SK-N-SH (cell line): ENCODE results near the gene KLK5. TPM values are rescaled to one million over a fixed set of nuclear protein-coding genes. Genes with fewer than 3 reads are reported as not detected.

ENCODE experiments used
- CTCF ChIA-PET: fragments of 300-600, 350-600 bp; formaldehyde crosslinking; extraction: SDS; loops from one replicate; lab custom pipeline; 2021; lab: Yijun Ruan, JAX
- POLR2A ChIA-PET: fragments of 350-600 bp; sonication (Branson Sonifier 250); formaldehyde crosslinking; extraction: SDS; loops from one replicate; lab custom pipeline; 2020; ENCODE audit warnings: antibody characterized with exemption, inconsistent platforms; lab: Yijun Ruan, JAX
- DNase-seq: peaks from one replicate; pipeline ENCODE4 v3.0.0; 2012
- H2AFZ ChIP-seq: fragments of 200-600 bp; sonication (generic); 2 replicates; pipeline ENCODE4 v1.8.1; 2016; ENCODE audit warnings: antibody characterized with exemption, mild to moderate bottlenecking, low read depth
- H3F3A ChIP-seq: fragments of 200-600 bp; sonication (generic); replicated peaks from 2 replicates; pipeline ENCODE3; 2016; ENCODE audit warnings: antibody characterized with exemption, mild to moderate bottlenecking; ENCODE audit not compliant: insufficient read depth
- H3K27ac ChIP-seq, 2 experiments: fragments of 200-500 bp in 1 of 2; fragments of 200-600 bp in 1 of 2; sonication (Bioruptor generic) in 1 of 2; sonication (generic), shearing (Covaris generic) in 1 of 2; 2 replicates each; pipeline versions ENCODE4 v1.5.1 to v1.6.1; 2014 to 2016; ENCODE audit warnings: low read depth in 2 of 2, inconsistent platforms in 1 of 2, low read length in 1 of 2, mild to moderate bottlenecking in 1 of 2, mixed read lengths in 1 of 2
- H3K27me3 ChIP-seq: fragments of 200-600 bp; sonication (generic), shearing (Covaris generic); 2 replicates; pipeline ENCODE4 v1.6.1; 2016; ENCODE audit warnings: mixed run types; ENCODE audit not compliant: insufficient read depth
- H3K36me3 ChIP-seq, 2 experiments: fragments of 200-500 bp in 1 of 2; fragments of 200-600 bp in 1 of 2; sonication (Bioruptor generic) in 1 of 2; sonication (generic) in 1 of 2; replicated peaks in 1 of 2; 2 replicates each; pipeline versions ENCODE3 to v1.5.1; 2014 to 2016; ENCODE audit warnings: low read length in 1 of 2, mild to moderate bottlenecking in 1 of 2; ENCODE audit not compliant: insufficient read depth in 2 of 2, control insufficient read depth in 1 of 2
- H3K4me1 ChIP-seq, 2 experiments: fragments of 200-500 bp in 1 of 2; fragments of 200-600 bp in 1 of 2; sonication (Bioruptor generic) in 1 of 2; sonication (generic), shearing (Covaris generic) in 1 of 2; 2 replicates each; pipeline versions ENCODE4 v1.5.1 to v1.6.1; 2014 to 2016; ENCODE audit warnings: low read depth in 1 of 2, low read length in 1 of 2, mixed run types in 1 of 2; ENCODE audit not compliant: insufficient read depth in 2 of 2, control insufficient read depth in 1 of 2
- H3K4me2 ChIP-seq: fragments of 200-600 bp; sonication (generic), shearing (Covaris generic); 2 replicates; pipeline ENCODE4 v1.6.1; 2017; ENCODE audit warnings: mixed run types
- H3K4me3 ChIP-seq, 2 experiments: fragments of 200-500 bp in 1 of 2; fragments of 200-600 bp in 1 of 2; sonication (Bioruptor generic) in 1 of 2; sonication (generic), shearing (Covaris generic) in 1 of 2; 2 replicates each; pipeline versions ENCODE4 v1.5.1 to v1.8.1; 2014 to 2016; ENCODE audit warnings: low read depth in 2 of 2, inconsistent platforms in 1 of 2, low read length in 1 of 2, mild to moderate bottlenecking in 1 of 2, mixed read lengths in 1 of 2, moderate library complexity in 1 of 2
- H3K79me2 ChIP-seq: fragments of 200-600 bp; sonication (generic); 2 replicates; pipeline ENCODE4 v1.8.1; 2017; ENCODE audit warnings: mild to moderate bottlenecking; ENCODE audit not compliant: insufficient read depth
- H3K9ac ChIP-seq: fragments of 200-600 bp; sonication (generic); 2 replicates; pipeline ENCODE4 v1.6.1; 2017; ENCODE audit warnings: mixed run types
- H3K9me2 ChIP-seq: fragments of 200-600 bp; sonication (generic); 2 replicates; pipeline ENCODE4 v1.6.1; 2017; ENCODE audit warnings: mixed run types
- H3K9me3 ChIP-seq: fragments of 200-600 bp; sonication (generic); 2 replicates; pipeline ENCODE4 v1.6.1; 2017; ENCODE audit warnings: mixed run types, mild to moderate bottlenecking, moderate library complexity
- H4K20me1 ChIP-seq: fragments of 200-600 bp; sonication (generic); 2 replicates; pipeline ENCODE4 v1.6.1; 2017; ENCODE audit warnings: mild to moderate bottlenecking, mixed run types; ENCODE audit not compliant: insufficient read depth
- CHD2 ChIP-seq: fragments of 150-350 bp; IDR thresholded peaks from 2 replicates; pipeline ENCODE4 v1.6.1; 2018; ENCODE audit warnings: low read length; ENCODE audit not compliant: partially characterized antibody
- ELF1 ChIP-seq: IDR thresholded peaks from 2 replicates; pipeline ENCODE4 v1.4.0; 2012
- EP300 ChIP-seq, 2 experiments: IDR thresholded peaks; 2 replicates each; pipeline versions ENCODE4 v1.4.0 to v1.6.1; 2012; ENCODE audit warnings: borderline replicate concordance in 1 of 2, low read depth in 1 of 2, low read length in 1 of 2
- FOSL2 ChIP-seq: IDR thresholded peaks from 2 replicates; pipeline ENCODE4 v1.4.0; 2012; ENCODE audit warnings: low read depth, mild to moderate bottlenecking, moderate library complexity, borderline replicate concordance
- FOXJ3 ChIP-seq: sonication (generic); formaldehyde crosslinking; IDR thresholded peaks from 2 replicates; pipeline ENCODE4 v1.5.1; 2020; ENCODE audit warnings: mild to moderate bottlenecking, missing genetic modification reagents
- FOXM1 ChIP-seq: IDR thresholded peaks from 2 replicates; pipeline ENCODE4 v1.4.0; 2012; ENCODE audit warnings: low read depth, mild to moderate bottlenecking
- MAX ChIP-seq: IDR thresholded peaks from 2 replicates; pipeline ENCODE4 v1.4.0; 2012; ENCODE audit warnings: low read depth
- MXI1 ChIP-seq: IDR thresholded peaks from 2 replicates; pipeline ENCODE4 v1.6.1; 2012; ENCODE audit warnings: mild to moderate bottlenecking, low read depth, low read length, improper control_type of control experiment
- NFIC ChIP-seq: IDR thresholded peaks from 2 replicates; pipeline ENCODE4 v1.4.0; 2012; ENCODE audit warnings: borderline replicate concordance
- PBX3 ChIP-seq: IDR thresholded peaks from 2 replicates; pipeline ENCODE4; 2012
- RAD21 ChIP-seq: IDR thresholded peaks from 2 replicates; pipeline ENCODE4 v1.6.1; 2012; ENCODE audit warnings: mild to moderate bottlenecking, low read length
- RCOR1 ChIP-seq: fragments of 150-350 bp; IDR thresholded peaks from 2 replicates; pipeline ENCODE4 v1.6.1; 2017; ENCODE audit warnings: antibody characterized with exemption, low read length
- REST ChIP-seq: IDR thresholded peaks from 2 replicates; pipeline ENCODE4 v1.6.1; 2012; ENCODE audit warnings: mild to moderate bottlenecking, low read depth, low read length, moderate library complexity
- SIN3A ChIP-seq: IDR thresholded peaks from 2 replicates; pipeline ENCODE4 v1.6.1; 2012; ENCODE audit warnings: low read depth, mild to moderate bottlenecking, low read length, moderate library complexity, borderline replicate concordance
- SMC3 ChIP-seq: IDR thresholded peaks from 2 replicates; pipeline ENCODE4 v1.6.1; 2012; ENCODE audit warnings: low read depth, low read length, improper control_type of control experiment
- TAF1 ChIP-seq: IDR thresholded peaks from 2 replicates; pipeline ENCODE4 v1.6.1; 2012; ENCODE audit warnings: low read depth, mild to moderate bottlenecking, low read length, moderate library complexity, borderline replicate concordance
- YY1 ChIP-seq: IDR thresholded peaks from 2 replicates; pipeline ENCODE4 v1.4.0; 2012; ENCODE audit warnings: low read depth, mild to moderate bottlenecking
- ZBTB33 ChIP-seq: IDR thresholded peaks from 2 replicates; pipeline ENCODE4 v1.4.0; 2012; ENCODE audit warnings: low read depth, borderline replicate concordance
- WGBS: methylation state at CpG from one replicate; pipeline ENCODE4 v1.1.6; 2017; ENCODE audit warnings: low lambda C conversion rate; 5-methylcytosine and 5-hydroxymethylcytosine counted together
- polyA plus RNA-seq, 3 experiments: library from polyadenylated mRNA; depleted of rRNA; stranded (reverse); fragments of >200 nt; gene quantifications; 2 replicates each; pipeline ENCODE4 v1.2.3, GENCODE V29; 2012
- TF ChIP-seq, protein P1 (sequence below): IDR thresholded peaks from 2 replicates; pipeline ENCODE4 v1.4.0; 2012; ENCODE audit warnings: low read depth, borderline replicate concordance
- TF ChIP-seq, protein P2 (sequence below): fragments of 150-350 bp; IDR thresholded peaks from 2 replicates; pipeline ENCODE4 v1.6.1; 2016; ENCODE audit warnings: mild to moderate bottlenecking, low read depth, low read length

Gene KLK5
- polyA plus RNA-seq, 1 of the 3 experiments (the other 2 are of a cell fraction) = not detected

- DNase-seq = no peak
- WGBS = 3% methylated on average over 2 of the region's 2 CpGs
- no peak overlapping the region for H3K27ac ChIP-seq
- H3K4me1 ChIP-seq = no peaks in the 10 kb centered on the region
- no peak overlapping the region for H2AFZ ChIP-seq
- ChIA-PET CTCF (interaction anchor here (2.7 to 3.8 kb wide), 2 partner anchors 10 to 17 kb away, joined by 11 to 16 read pairs; no protein-coding TSS in a partner anchor), POLR2A (no interaction called here)
- no peak for TF ChIP-seq FOXM1
- TF ChIP-seq SIN3A = no peak
- TF ChIP-seq, protein P1, sequence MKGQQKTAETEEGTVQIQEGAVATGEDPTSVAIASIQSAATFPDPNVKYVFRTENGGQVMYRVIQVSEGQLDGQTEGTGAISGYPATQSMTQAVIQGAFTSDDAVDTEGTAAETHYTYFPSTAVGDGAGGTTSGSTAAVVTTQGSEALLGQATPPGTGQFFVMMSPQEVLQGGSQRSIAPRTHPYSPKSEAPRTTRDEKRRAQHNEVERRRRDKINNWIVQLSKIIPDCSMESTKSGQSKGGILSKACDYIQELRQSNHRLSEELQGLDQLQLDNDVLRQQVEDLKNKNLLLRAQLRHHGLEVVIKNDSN = no peak
- no peak for TF ChIP-seq CHD2
- TF ChIP-seq PBX3 = no peak
- no peak for TF ChIP-seq FOSL2
- no peak for TF ChIP-seq RCOR1
- no peak for TF ChIP-seq ZBTB33
- TF ChIP-seq MAX = no peak
- no peak for TF ChIP-seq YY1
- no peak for TF ChIP-seq FOXJ3
- TF ChIP-seq TAF1 = no peak
- no peak for TF ChIP-seq SMC3
- no peaks in the 10 kb centered on the region for H3K36me3 ChIP-seq
- no peaks in the 10 kb centered on the region for H3K9me2 ChIP-seq
- H3K4me2 ChIP-seq = no peak overlapping the region
- H3K9ac ChIP-seq = no peak overlapping the region
- H3K4me3 ChIP-seq = no peak overlapping the region
- no peaks in the 10 kb centered on the region for H3K9me3 ChIP-seq
- H3K27me3 ChIP-seq = peaks cover 22% of the 10 kb centered on the region; the same call in 1 of the 2 replicates
- H3F3A ChIP-seq = no peaks in the 10 kb centered on the region
- no peaks in the 10 kb centered on the region for H4K20me1 ChIP-seq
- H3K79me2 ChIP-seq = no peaks in the 10 kb centered on the region
These were observed 13.2 kb downstream of the KLK5 start for GRCh38 chr19:50939596-50939995.

DNA sequence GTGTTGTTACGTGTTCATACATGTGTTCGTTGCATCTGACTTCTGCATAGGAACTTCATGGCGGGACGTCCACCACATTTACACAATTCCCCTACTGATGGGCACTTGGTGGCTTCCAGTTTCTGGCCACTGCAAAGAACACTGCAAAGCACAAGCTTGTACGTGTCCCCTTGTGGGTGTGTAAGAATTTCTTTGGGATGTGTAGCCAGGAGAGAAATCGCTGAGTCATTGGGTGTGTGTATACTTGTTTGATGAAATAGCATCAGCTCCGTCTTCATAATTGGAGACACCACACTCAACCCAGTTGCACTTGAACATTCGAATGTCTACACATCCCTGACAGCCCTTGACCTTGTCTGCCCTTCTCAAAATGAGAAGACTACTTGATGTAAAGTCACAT is 19.2 kb downstream of the KLK5 start:
- DNase-seq = no peak
- Histone ChIP-seq H3K4me2 (no peak overlapping the region), H3K4me1 (no peaks in the 10 kb centered on the region), H3K9ac (no peak overlapping the region), H3F3A (no peaks in the 10 kb centered on the region), H3K27ac (no peak overlapping the region), H3K36me3 (no peaks in the 10 kb centered on the region), H3K9me3 (no peaks in the 10 kb centered on the region), H3K9me2 (no peaks in the 10 kb centered on the region), H2AFZ (no peak overlapping the region), H3K79me2 (no peaks in the 10 kb centered on the region), H3K27me3 (peaks cover 37% of the 10 kb centered on the region; the same call in 1 of the 2 replicates), H3K4me3 (no peak overlapping the region), H4K20me1 (no peaks in the 10 kb centered on the region)
- WGBS = 27% methylated on average over 8 of the region's 8 CpGs
- POLR2A ChIA-PET = no interaction called here
- CTCF ChIA-PET = interaction anchor here (3.6 kb wide), 1 partner anchor 11 kb away, joined by 24 read pairs; no protein-coding TSS in a partner anchor
- TF ChIP-seq EP300 (IDR thresholded peaks at IDR 0.05; ENCODE audit: borderline replicate concordance in 1 of 2, low read depth in 1 of 2, low read length in 1 of 2) (no peak), RAD21 (no peak), NFIC (no peak), MXI1 (no peak), ELF1 (no peak), CHD2 (no peak), REST (no peak), SIN3A (no peak)
- TF ChIP-seq, protein P2, sequence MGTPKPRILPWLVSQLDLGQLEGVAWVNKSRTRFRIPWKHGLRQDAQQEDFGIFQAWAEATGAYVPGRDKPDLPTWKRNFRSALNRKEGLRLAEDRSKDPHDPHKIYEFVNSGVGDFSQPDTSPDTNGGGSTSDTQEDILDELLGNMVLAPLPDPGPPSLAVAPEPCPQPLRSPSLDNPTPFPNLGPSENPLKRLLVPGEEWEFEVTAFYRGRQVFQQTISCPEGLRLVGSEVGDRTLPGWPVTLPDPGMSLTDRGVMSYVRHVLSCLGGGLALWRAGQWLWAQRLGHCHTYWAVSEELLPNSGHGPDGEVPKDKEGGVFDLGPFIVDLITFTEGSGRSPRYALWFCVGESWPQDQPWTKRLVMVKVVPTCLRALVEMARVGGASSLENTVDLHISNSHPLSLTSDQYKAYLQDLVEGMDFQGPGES = no peak
